Stimulated activated naive CD8-positive, alpha-beta T cell treated with anti-CD3 and anti-CD28 coated beads, Interleukin-15, Interleukin-2, amounts not matched to agents 100 U/mL and 50 U/mL, for 24 hours (primary cell): ENCODE data around the gene PRSS50.
A peak's percentile ranks its signal among the peaks of the same experiment; 100 is the strongest.

ENCODE experiments used
- ATAC-seq: fragments of 150-1000 bp; cut with Tn5 transposase; one replicate; pipeline ENCODE4 v1.10.0; 2021
- DNase-seq: peaks from one replicate; pipeline ENCODE4 v3.0.0; 2021

The PRSS50 gene

DNA sequence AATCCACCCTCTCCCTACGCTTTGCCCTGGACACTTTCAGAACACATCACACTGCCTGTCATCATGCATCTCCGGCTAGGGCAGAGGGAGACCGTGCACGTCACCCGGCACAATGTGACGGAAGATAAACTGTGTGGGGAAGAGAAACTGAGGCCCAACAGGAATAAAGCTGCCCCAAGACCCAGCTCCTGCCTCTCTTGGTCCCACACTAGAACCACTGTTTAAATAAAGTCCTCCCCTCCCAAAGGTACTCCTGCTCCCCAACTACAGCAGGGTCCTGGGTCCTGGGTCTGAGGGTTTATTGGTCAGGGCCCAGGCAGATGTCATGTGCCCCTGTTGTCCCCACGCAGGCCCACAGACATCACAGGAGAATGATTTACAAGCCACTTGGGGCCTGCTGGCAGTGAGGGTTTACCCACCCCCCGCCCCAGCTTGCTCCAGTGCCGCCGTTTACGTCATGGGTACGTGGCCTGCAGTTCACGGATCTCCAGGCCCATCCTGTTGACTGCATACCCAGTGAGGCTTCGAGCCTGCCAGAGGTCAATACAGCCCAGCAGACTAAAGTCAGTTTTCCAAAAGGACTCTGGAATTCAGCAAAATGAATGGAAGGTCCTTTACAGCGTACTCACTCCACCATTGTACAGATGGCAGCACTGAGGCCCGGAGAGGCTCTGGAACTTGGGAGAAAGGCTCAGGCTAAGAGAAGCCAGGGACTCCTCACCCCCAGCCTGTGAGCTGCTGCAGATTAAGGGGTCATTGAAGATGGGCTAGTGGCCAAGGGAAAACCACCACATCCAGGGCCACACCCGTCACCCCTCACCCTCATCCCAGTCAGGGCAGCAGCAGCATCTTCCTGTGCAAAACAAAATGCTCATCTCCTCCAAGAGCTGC is 47.4 kb downstream of the PRSS50 start:
- DNase-seq: no peak
- no peak for ATAC-seq

DNA sequence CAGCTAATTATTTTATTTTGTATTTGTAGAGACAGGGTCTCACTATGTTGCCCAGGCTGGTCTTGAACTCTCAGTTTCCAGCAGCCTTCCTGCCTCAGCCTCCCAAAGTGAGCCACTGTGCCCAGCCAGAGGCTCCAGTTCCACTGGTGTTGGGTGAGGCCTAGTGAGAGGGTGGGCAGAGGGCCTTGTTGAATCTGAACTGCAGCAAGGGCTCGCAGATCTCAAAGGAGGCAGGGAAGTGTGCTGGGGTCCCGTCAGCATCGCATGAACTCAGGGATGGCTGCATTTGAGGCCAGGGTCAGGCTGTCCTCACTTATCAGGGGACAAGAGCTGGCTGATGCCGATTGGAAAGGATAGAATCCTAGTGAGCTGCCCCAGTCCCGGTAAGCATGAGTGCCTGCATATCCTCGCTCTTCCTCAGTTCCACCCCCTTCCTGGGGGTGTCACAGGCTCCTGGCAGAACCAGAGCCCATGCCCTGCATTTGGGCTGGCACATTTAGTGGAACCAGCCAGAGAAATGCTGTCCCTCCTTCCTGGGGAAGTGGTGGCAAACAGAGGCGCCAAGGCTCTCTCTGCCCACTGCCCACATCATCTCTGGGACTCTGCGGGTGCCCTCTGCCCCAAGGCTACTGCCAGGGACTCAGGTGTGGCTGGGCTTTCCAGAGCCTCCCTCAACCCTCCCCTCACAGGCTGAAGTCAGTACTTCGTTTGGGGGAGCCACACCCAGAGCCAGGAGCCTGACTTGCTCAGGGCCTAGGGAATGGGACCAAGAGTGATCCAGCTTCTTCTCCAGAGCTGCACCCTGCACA is 48.3 kb downstream of the PRSS50 start:
- ATAC-seq (no peak), DNase-seq (peak; percentile 1)

GRCh38 chr3:46668591-46668990 is 49.1 kb downstream of the PRSS50 start:
- ATAC-seq (no peak), DNase-seq (no peak)

GRCh38 chr3:46668116-46668515 is 49.6 kb downstream of the PRSS50 start:
- ATAC-seq: no peak

GRCh38 chr3:46667657-46668056 is 50.0 kb downstream of the PRSS50 start:
- ATAC-seq: no peak
- DNase-seq: no peak

More at GRCh38 chr3:46668116-46668515, 49.6 kb downstream of the PRSS50 start:
- peak; percentile 1 for DNase-seq

GRCh38 chr3:46667061-46667621 is 50.5 kb downstream of the PRSS50 start:
- ATAC-seq (no peak), DNase-seq (no peak)

DNA sequence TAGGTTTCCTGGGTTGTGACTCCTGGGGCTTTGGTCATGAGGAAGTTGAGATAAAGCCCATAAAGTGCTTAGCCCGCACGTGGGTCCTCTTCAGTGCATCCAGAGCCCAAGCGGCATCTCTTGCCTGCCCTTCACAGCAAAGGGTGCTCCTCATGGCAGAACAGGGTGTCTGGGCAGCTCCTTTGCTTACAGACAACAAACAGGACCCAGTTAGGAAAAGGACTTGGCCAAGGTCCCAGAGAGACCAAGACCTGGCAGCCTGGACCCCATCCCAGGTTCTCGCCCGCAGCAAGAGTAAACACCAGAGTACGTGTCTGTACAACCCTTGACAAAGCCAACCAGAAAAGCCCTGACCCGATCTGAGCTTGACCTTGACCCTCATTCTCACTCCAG is 51.2 kb downstream of the PRSS50 start:
- DNase-seq (no peak), ATAC-seq (no peak)

DNA sequence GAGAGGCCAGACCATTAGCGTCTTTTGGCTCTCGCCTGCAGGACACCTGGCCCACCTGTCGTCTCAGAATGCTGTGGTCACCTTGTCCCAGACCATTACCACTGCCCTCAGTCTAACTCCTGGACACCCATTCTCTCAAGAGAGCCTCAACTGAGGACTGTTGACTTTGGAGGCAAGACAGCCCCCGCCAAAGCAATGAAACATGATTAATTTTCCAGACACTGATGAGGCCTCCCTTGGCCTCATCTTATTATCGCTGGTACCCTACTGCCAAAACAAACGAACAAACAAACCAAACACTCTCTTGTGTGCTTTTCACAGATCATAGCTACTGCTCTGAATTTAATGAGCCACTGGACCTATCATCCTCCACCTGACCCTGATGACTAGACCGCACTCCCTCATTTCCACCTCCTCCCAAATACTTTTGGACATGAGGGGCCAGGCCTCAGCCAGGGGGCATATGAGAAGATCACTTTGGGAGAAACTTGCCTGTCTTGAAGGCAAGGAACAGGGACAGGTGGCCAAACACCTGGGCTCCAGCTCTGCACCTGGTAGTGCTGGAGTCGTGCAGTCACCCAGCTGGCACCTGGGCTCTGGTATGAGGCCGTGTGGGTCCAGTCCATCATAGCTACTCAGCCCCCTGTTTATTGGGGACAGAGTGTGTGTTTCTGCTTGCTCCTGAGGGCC is 51.8 kb downstream of the PRSS50 start:
- no peak for ATAC-seq
- no peak for DNase-seq

DNA sequence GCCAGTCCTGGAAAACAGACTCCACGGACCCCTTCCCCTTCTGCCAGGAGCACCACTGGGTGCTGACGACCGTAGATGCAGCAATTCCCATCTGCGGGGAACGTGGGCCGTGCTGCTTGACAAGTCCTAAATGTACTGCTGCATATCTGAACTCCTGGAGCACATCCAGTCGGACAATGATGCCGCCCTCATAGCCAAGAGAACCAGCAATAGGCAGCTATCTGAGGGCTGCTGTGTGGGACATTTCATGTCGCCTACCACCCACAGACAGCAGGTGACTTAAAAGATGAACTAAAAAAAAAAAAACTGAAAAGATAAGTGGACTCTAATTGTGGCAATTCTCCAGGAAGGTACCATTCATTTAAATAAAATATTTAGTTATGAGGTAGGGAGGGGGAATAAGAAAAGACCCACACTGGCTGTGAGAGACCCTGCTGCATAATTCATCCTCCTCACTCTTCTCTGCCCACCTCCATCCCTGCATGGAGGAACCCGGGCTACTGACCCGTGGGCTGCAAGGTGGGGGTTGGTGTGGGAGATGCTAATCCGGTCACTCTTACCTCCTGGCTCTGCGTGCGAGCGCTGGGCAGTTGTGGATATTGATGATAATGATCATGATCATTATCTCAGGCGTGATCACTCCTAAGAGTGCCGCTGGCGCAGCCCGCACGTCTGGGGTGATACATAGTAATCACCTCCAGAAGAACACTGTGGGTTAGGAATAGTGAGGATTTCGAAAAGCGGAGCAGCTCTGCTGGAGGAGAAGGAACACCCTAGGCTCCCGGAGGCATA is 52.5 kb downstream of the PRSS50 start:
- DNase-seq (no peak), ATAC-seq (no peak)

DNA sequence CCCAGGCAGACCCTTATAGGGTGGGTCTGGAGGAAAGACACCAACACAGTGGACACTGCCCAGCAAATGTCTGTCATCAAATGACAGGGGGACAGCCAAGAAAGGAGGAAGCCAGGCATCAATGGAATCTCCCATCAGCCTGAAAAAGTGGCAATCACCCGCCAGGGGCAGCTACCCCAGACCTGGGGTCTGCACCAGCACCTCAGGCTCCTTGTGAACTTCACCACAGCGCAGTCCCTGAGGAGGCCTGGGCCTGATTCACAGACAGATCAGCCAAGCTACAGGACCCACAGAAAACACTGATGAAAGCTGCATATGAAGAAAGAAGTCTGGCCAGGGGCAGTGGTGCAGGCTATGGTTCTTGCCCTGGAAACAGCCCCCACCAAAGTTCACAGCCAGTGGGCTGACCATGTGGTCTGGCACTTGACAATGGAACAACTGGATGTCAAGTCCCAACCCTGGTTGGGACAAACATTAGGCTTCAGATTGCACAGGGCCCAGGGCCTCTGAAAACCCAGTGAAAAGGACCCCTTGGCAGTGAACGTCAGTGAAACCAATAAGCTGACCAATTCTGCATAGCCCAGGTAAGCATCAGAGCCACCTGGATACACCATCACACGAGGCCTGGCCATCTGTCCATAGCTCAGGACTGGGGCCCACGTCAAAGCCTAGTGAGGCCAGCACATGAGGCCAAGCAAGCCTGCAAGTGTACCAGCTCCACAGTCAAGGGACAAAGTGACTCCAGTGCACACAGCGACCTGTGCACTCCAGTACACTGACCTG is 53.3 kb downstream of the PRSS50 start:
- no peak for DNase-seq
- ATAC-seq: no peak

- no peak for ATAC-seq
- no peak for DNase-seq
Observed at GRCh38 chr3:46663591-46664135, 54.0 kb downstream of the PRSS50 start.

- ATAC-seq: no peak
Observed at GRCh38 chr3:46662771-46663551, 54.7 kb downstream of the PRSS50 start.

More at GRCh38 chr3:46662771-46663551, 54.7 kb downstream of the PRSS50 start:
- DNase-seq: no peak
